ENCODE results near the gene TADA1.

DNA sequence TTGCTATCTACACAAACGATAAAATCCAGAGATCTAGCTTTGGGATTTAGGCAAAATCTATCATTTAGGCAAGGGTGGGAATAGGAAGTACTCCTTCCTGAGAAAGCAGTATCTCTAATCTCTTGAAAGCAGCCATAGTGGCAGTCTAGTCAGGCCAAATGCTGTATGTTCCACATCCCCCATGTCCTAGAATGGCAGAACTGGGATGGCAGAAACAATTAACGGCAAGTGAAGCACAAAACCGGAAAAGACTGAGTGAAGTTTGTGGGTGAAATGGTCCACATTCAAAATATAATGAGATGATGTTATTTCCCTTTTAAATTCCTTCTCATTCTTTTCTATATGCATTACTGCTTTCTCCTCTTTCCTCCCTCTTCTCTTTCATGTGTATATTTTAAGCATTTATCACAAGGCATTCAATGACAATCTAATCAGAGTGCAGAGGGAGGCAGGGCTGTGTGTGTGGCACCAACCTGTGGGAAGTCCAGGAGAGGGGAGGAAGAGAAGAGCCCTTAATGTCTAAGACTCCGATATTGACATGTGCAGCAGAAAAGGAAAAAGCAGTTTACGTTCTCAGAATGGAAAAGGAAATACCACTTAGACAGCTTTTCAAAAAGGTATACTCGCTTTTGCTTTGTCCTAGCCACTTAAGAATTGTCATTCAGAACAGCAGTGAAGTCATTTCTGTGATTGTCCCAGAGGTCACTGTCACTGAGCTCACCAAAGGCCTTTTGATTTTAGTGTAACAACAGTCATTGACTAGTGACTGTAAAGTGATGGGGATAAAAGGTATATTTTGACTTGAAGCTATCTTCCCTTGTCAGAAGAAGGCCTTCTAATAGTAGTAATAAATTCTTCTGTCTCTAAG, 42.3 kb upstream of the TADA1 start:
- TF ChIP-seq POLR2AphosphoS5 (IDR thresholded peaks at IDR 0.05; ENCODE audit: low read depth) (no peak), ZNF114 (CRISPR knock-in tag; IDR thresholded peaks at IDR 0.05) (no peak), ZNF331 (CRISPR knock-in tag; IDR thresholded peaks at IDR 0.05; ENCODE audit: low read depth) (no peak), EZH2phosphoT487 (IDR thresholded peaks at IDR 0.05; ENCODE audit: unreplicated experiment) (no peak)
- TF ChIP-seq, protein P1, sequence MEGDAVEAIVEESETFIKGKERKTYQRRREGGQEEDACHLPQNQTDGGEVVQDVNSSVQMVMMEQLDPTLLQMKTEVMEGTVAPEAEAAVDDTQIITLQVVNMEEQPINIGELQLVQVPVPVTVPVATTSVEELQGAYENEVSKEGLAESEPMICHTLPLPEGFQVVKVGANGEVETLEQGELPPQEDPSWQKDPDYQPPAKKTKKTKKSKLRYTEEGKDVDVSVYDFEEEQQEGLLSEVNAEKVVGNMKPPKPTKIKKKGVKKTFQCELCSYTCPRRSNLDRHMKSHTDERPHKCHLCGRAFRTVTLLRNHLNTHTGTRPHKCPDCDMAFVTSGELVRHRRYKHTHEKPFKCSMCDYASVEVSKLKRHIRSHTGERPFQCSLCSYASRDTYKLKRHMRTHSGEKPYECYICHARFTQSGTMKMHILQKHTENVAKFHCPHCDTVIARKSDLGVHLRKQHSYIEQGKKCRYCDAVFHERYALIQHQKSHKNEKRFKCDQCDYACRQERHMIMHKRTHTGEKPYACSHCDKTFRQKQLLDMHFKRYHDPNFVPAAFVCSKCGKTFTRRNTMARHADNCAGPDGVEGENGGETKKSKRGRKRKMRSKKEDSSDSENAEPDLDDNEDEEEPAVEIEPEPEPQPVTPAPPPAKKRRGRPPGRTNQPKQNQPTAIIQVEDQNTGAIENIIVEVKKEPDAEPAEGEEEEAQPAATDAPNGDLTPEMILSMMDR (conservative IDR thresholded peaks at IDR 0.05; ENCODE audit: low read depth in 2 of 2) = no peak
